SK-N-DZ (cell line): ENCODE measurements around the gene PLA2G4B.
A peak's percentile ranks its signal among the peaks of the same experiment; 100 is the strongest.

Source experiments
- DNase-seq: peaks from one replicate; pipeline ENCODE4 v3.0.0-alpha.2; 2015; ENCODE audit warnings: low spot score

Gene PLA2G4B

GRCh38 chr15:41806291-41807181, 32.1 kb upstream of the PLA2G4B start:
- no peak for DNase-seq

GRCh38 chr15:41809121-41809520, 29.5 kb upstream of the PLA2G4B start:
- DNase-seq, result no peak

- DNase-seq, result no peak
Observed at GRCh38 chr15:41809526-41810220, 29.0 kb upstream of the PLA2G4B start.

GRCh38 chr15:41810651-41811431, 27.8 kb upstream of the PLA2G4B start:
- no peak for DNase-seq

- DNase-seq, result peak; percentile 77
Observed at GRCh38 chr15:41811432-41812195, 27.0 kb upstream of the PLA2G4B start.

GRCh38 chr15:41812820-41813375, 25.7 kb upstream of the PLA2G4B start:
- DNase-seq, result no peak

GRCh38 chr15:41813426-41813825, 25.2 kb upstream of the PLA2G4B start:
- DNase-seq, result no peak

- no peak for DNase-seq
Observed at GRCh38 chr15:41814534-41814933, 24.1 kb upstream of the PLA2G4B start.

- DNase-seq, result no peak
Observed at GRCh38 chr15:41816788-41817187, 21.9 kb upstream of the PLA2G4B start.

- no peak for DNase-seq
Observed at GRCh38 chr15:41817327-41817726, 21.3 kb upstream of the PLA2G4B start.

GRCh38 chr15:41817781-41818180, 20.9 kb upstream of the PLA2G4B start:
- DNase-seq, result no peak

GRCh38 chr15:41819455-41820050, 19.1 kb upstream of the PLA2G4B start:
- DNase-seq, result no peak

GRCh38 chr15:41820791-41821423, 17.7 kb upstream of the PLA2G4B start:
- DNase-seq, result no peak

- no peak for DNase-seq
Observed at GRCh38 chr15:41821831-41822230, 16.8 kb upstream of the PLA2G4B start.

GRCh38 chr15:41822471-41822870, 16.2 kb upstream of the PLA2G4B start:
- DNase-seq, result no peak

GRCh38 chr15:41822957-41823356, 15.7 kb upstream of the PLA2G4B start:
- no peak for DNase-seq

- DNase-seq, result no peak
Observed at GRCh38 chr15:41823502-41823901, 15.1 kb upstream of the PLA2G4B start.

- DNase-seq, result no peak
Observed at GRCh38 chr15:41824062-41824745, 14.4 kb upstream of the PLA2G4B start.

GRCh38 chr15:41825145-41825544, 13.5 kb upstream of the PLA2G4B start:
- no peak for DNase-seq
